ENCODE results near the gene WDR90.

Gene WDR90

GRCh38 chr16:684071-684794 lies 35.1 kb downstream of the WDR90 start, which contains the start of gene JMJD8:
TSS of gene JMJD8 (minus strand) at chr16:684334. CDS start at chr16:684319, 15 bp downstream.
- peaks cover 37% of the 10 kb centered on the region for H3K36me3 ChIP-seq (ENCODE audit: control insufficient read depth, insufficient read depth, low read length)
- TF ChIP-seq CTCF (IDR thresholded peaks at IDR 0.05; ENCODE audit: insufficient read depth, low read length, poor library complexity, severe bottlenecking): no peak
- no peaks in the 10 kb centered on the region for H3K27me3 ChIP-seq (replicated peaks; ENCODE audit: control insufficient read depth, insufficient read depth, low read length)
- peak; percentile 97 for DNase-seq (ENCODE audit: extremely low read depth, insufficient read length)
- peak within 1 kb of the TSS; percentile 77 for H3K4me3 ChIP-seq (replicated peaks; ENCODE audit: low read depth, low read length)

- no peaks in the 10 kb centered on the region for H3K27me3 ChIP-seq (replicated peaks; ENCODE audit: control insufficient read depth, insufficient read depth, low read length)
- no peak for TF ChIP-seq CTCF (IDR thresholded peaks at IDR 0.05; ENCODE audit: insufficient read depth, low read length, poor library complexity, severe bottlenecking)
- no peak overlapping the region for H3K4me3 ChIP-seq (replicated peaks; ENCODE audit: low read depth, low read length)
- DNase-seq (ENCODE audit: extremely low read depth, insufficient read length): no peak
- peaks cover 37% of the 10 kb centered on the region for H3K36me3 ChIP-seq (ENCODE audit: control insufficient read depth, insufficient read depth, low read length)
These were observed 36.0 kb downstream of the WDR90 start for GRCh38 chr16:684961-685696.

GRCh38 chr16:685967-686366 lies 36.8 kb downstream of the WDR90 start:
- Histone ChIP-seq H3K4me3 (replicated peaks; ENCODE audit: low read depth, low read length) (no peak overlapping the region), H3K36me3 (ENCODE audit: control insufficient read depth, insufficient read depth, low read length) (peaks cover 37% of the 10 kb centered on the region), H3K27me3 (replicated peaks; ENCODE audit: control insufficient read depth, insufficient read depth, low read length) (no peaks in the 10 kb centered on the region)
- DNase-seq (ENCODE audit: extremely low read depth, insufficient read length): no peak
- peak; percentile 11 for TF ChIP-seq CTCF (IDR thresholded peaks at IDR 0.05; ENCODE audit: insufficient read depth, low read length, poor library complexity, severe bottlenecking)

- Histone ChIP-seq H3K36me3 (ENCODE audit: control insufficient read depth, insufficient read depth, low read length) (peaks cover 34% of the 10 kb centered on the region), H3K27me3 (replicated peaks; ENCODE audit: control insufficient read depth, insufficient read depth, low read length) (no peaks in the 10 kb centered on the region), H3K4me3 (replicated peaks; ENCODE audit: low read depth, low read length) (no peak overlapping the region)
- DNase-seq (ENCODE audit: extremely low read depth, insufficient read length): no peak
- no peak for TF ChIP-seq CTCF (IDR thresholded peaks at IDR 0.05; ENCODE audit: insufficient read depth, low read length, poor library complexity, severe bottlenecking)
These were observed 37.5 kb downstream of the WDR90 start for GRCh38 chr16:686459-687260.

GRCh38 chr16:687499-687898 lies 38.3 kb downstream of the WDR90 start:
- no peak for TF ChIP-seq CTCF (IDR thresholded peaks at IDR 0.05; ENCODE audit: insufficient read depth, low read length, poor library complexity, severe bottlenecking)
- peaks cover 26% of the 10 kb centered on the region for H3K36me3 ChIP-seq (ENCODE audit: control insufficient read depth, insufficient read depth, low read length)
- H3K4me3 ChIP-seq (replicated peaks; ENCODE audit: low read depth, low read length): no peak overlapping the region
- no peak for DNase-seq (ENCODE audit: extremely low read depth, insufficient read length)
- H3K27me3 ChIP-seq (replicated peaks; ENCODE audit: control insufficient read depth, insufficient read depth, low read length): no peaks in the 10 kb centered on the region
